GM13976 (cell line): ENCODE data around the gene HSPA4L.
A peak's percentile ranks its signal among the peaks of the same experiment; 100 is the strongest.

ENCODE experiments used
- DNase-seq: peaks from one replicate; pipeline ENCODE4 v3.0.0; 2012; ENCODE audit warnings: low spot score
- CTCF ChIP-seq: IDR thresholded peaks from 2 replicates; pipeline ENCODE4 v1.5.1; 2012; ENCODE audit warnings: borderline replicate concordance, mild to moderate bottlenecking; ENCODE audit not compliant: insufficient read depth; ENCODE audit errors: extremely low read depth, missing control alignments, control extremely low read depth
- in situ Hi-C: fragments of 300-500 bp; cut with MboI; formaldehyde crosslinking; loops from one replicate; pipeline ENCODE4 v1.12.0; 2022; ENCODE audit warnings: low sequenced_read_pairs, mixed read lengths, inconsistent platforms; ENCODE audit not compliant: unreplicated experiment

Gene HSPA4L

GRCh38 chr4:127799711-127800110, 17.6 kb downstream of the HSPA4L start:
- no peak for TF ChIP-seq CTCF
- no peak for DNase-seq
- in situ Hi-C loops: no loop called here

- DNase-seq: no peak
- in situ Hi-C loops: no loop called here
- TF ChIP-seq CTCF: no peak
Observed at GRCh38 chr4:127809173-127809800, 27.2 kb downstream of the HSPA4L start.

GRCh38 chr4:127810551-127810950, 28.4 kb downstream of the HSPA4L start:
- DNase-seq: no peak
- in situ Hi-C loops: no loop called here
- no peak for TF ChIP-seq CTCF

- DNase-seq: no peak
- no peak for TF ChIP-seq CTCF
- in situ Hi-C loops: no loop called here
Observed at GRCh38 chr4:127822430-127822829, 40.3 kb downstream of the HSPA4L start.

GRCh38 chr4:127828121-127828520, 46.0 kb downstream of the HSPA4L start:
- in situ Hi-C loops: no loop called here
- no peak for DNase-seq
- TF ChIP-seq CTCF: no peak

- no peak for TF ChIP-seq CTCF
- peak; percentile 47 for DNase-seq
- in situ Hi-C loops: no loop called here
Observed at GRCh38 chr4:127829014-127829413, 46.9 kb downstream of the HSPA4L start.

- in situ Hi-C loops: no loop called here
- TF ChIP-seq CTCF: no peak
- peak; percentile 45 for DNase-seq
Observed at GRCh38 chr4:127832585-127832984, 50.5 kb downstream of the HSPA4L start.
